GM19351 (cell line): Measurements from ENCODE around the gene STING1.
A peak's percentile ranks its signal among the peaks of the same experiment; 100 is the strongest.
"Not testable (repeated sequence)": the region's sequence is repeated elsewhere in the genome, so short reads cannot be mapped to it uniquely, and the experiment has no call there.

Experiments used
- ATAC-seq: cut with Tn5 transposase; IDR thresholded peaks from one replicate; pipeline ENCODE4 v1.9.1; 2021; ENCODE audit warnings: mild to moderate bottlenecking, moderate library complexity; ENCODE audit not compliant: unreplicated experiment

The STING1 gene

GRCh38 chr5:139482050-139482889 lies at the start of gene STING1:
TSS of gene STING1 (minus strand) at chr5:139482758. CDS start at chr5:139481704, 1,054 bp downstream.
- peak; percentile 40 for ATAC-seq

- ATAC-seq, result no peak
Measured at GRCh38 chr5:139531772-139532169, 49.2 kb upstream of the STING1 start.

GRCh38 chr5:139530079-139530478 lies 47.5 kb upstream of the STING1 start:
- not testable (repeated sequence) for ATAC-seq

GRCh38 chr5:139528695-139529094 lies 46.1 kb upstream of the STING1 start:
- ATAC-seq, result not testable (repeated sequence)

GRCh38 chr5:139527896-139528467 lies 45.4 kb upstream of the STING1 start:
- not testable (repeated sequence) for ATAC-seq

GRCh38 chr5:139527090-139527470 lies 44.5 kb upstream of the STING1 start:
- not testable (repeated sequence) for ATAC-seq

GRCh38 chr5:139526309-139527089 lies 43.9 kb upstream of the STING1 start:
- ATAC-seq, result not testable (repeated sequence)

- ATAC-seq, result not testable (repeated sequence)
Measured at GRCh38 chr5:139525586-139526308, 43.2 kb upstream of the STING1 start.

- ATAC-seq, result no peak
Measured at GRCh38 chr5:139524940-139525585, 42.5 kb upstream of the STING1 start.

GRCh38 chr5:139524446-139524845 lies 41.9 kb upstream of the STING1 start:
- ATAC-seq, result no peak

GRCh38 chr5:139523635-139524445 lies 41.3 kb upstream of the STING1 start:
- ATAC-seq, result no peak

- peak; percentile 90 for ATAC-seq
Measured at GRCh38 chr5:139517683-139518564, 35.4 kb upstream of the STING1 start.

- no peak for ATAC-seq
Measured at GRCh38 chr5:139514486-139514856, 31.9 kb upstream of the STING1 start.

- ATAC-seq, result no peak
Measured at GRCh38 chr5:139513852-139514485, 31.4 kb upstream of the STING1 start.

GRCh38 chr5:139513434-139513833 lies 30.9 kb upstream of the STING1 start:
- peak; percentile 57 for ATAC-seq

GRCh38 chr5:139512786-139513390 lies 30.3 kb upstream of the STING1 start:
- ATAC-seq, result no peak

- ATAC-seq, result not testable (repeated sequence)
Measured at GRCh38 chr5:139504722-139505121, 22.2 kb upstream of the STING1 start.

- ATAC-seq, result not testable (repeated sequence)
Measured at GRCh38 chr5:139503879-139504278, 21.3 kb upstream of the STING1 start.
